Activated T-cell treated with anti-CD3 and anti-CD28 coated beads, Interleukin-2, amount 50 U/mL, for 72 hours (primary cell): Measurements from ENCODE around the gene MYO1G. TPM values are rescaled to one million over a fixed set of nuclear protein-coding genes. Genes with fewer than 3 reads are reported as not detected.

ENCODE experiments used
- ATAC-seq, 2 donors: fragments of 150-1000 bp; cut with Tn5 transposase; replicated peaks in 1 of 2; 2 replicates each; pipeline ENCODE4 v1.10.0; 2021; ENCODE audit warnings: moderate library complexity in 2 of 2, mild to moderate bottlenecking in 1 of 2
- DNase-seq, 2 donors: peaks; one replicate each; pipeline ENCODE4 v3.0.0; 2021 to 2022; ENCODE audit warnings: mixed read lengths in 1 of 2
- H3K27ac Mint-ChIP-seq: one replicate; pipeline ENCODE4 v1.8.0; 2022; ENCODE audit warnings: mild to moderate bottlenecking, moderate library complexity, mixed read lengths
- H3K27me3 Mint-ChIP-seq: one replicate; pipeline ENCODE4 v1.8.0; 2022; ENCODE audit warnings: low read depth, mixed read lengths
- H3K36me3 Mint-ChIP-seq, 2 donors: one replicate each; pipeline ENCODE4 v1.8.0; 2022; ENCODE audit warnings: mixed read lengths in 2 of 2, mild to moderate bottlenecking in 1 of 2; ENCODE audit not compliant: insufficient read depth in 2 of 2
- H3K4me1 Mint-ChIP-seq: one replicate; pipeline ENCODE4 v1.8.0; 2022; ENCODE audit warnings: low read depth, mixed read lengths
- H3K4me3 Mint-ChIP-seq, 2 donors: one replicate each; pipeline ENCODE4 v1.8.0; 2022; ENCODE audit warnings: mild to moderate bottlenecking in 2 of 2, mixed read lengths in 2 of 2, moderate library complexity in 2 of 2
- H3K9me3 Mint-ChIP-seq, 2 donors: one replicate each; pipeline ENCODE4 v1.8.0; 2022; ENCODE audit warnings: mixed read lengths in 2 of 2
- total RNA-seq, 2 donors: library from RNA; stranded (reverse); gene quantifications; one replicate each; pipeline ENCODE4 v1.2.3, GENCODE V29; 2022

MYO1G gene
- total RNA-seq, 2 donors from 2014 or later: 595 to 606 TPM

DNA sequence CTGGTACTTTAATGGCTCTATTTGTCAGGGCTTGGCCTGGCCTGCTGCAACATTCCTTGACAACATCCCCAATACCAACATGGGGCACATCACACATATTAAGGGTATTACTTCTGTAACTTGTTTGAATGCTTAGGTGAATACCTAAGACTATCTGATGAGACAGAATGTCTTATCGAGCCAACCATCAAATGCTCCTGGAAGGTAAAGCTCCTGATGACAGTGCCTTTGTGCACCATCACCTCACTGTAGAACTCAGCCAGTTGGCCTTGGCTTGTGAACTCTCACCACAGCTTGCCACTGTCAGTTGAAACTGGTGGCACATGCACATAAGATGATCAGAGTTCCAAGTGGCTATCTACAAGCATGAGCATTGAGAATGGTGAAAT is 3.7 kb upstream of the MYO1G start:
- peak overlapping the region; percentile 85 to 100 for H3K4me3 Mint-ChIP-seq
- peak overlapping the region; percentile 94 for H3K27ac Mint-ChIP-seq
- H3K27me3 Mint-ChIP-seq: no peaks in the 10 kb centered on the region
- DNase-seq: peak in 1 of 2 donors; percentile 36
- peaks cover 50 to 60% of the 10 kb centered on the region in 2 donors for H3K36me3 Mint-ChIP-seq
- H3K9me3 Mint-ChIP-seq: no peaks in the 10 kb centered on the region
- H3K4me1 Mint-ChIP-seq: peaks cover 72% of the 10 kb centered on the region
- ATAC-seq: no peak

DNA sequence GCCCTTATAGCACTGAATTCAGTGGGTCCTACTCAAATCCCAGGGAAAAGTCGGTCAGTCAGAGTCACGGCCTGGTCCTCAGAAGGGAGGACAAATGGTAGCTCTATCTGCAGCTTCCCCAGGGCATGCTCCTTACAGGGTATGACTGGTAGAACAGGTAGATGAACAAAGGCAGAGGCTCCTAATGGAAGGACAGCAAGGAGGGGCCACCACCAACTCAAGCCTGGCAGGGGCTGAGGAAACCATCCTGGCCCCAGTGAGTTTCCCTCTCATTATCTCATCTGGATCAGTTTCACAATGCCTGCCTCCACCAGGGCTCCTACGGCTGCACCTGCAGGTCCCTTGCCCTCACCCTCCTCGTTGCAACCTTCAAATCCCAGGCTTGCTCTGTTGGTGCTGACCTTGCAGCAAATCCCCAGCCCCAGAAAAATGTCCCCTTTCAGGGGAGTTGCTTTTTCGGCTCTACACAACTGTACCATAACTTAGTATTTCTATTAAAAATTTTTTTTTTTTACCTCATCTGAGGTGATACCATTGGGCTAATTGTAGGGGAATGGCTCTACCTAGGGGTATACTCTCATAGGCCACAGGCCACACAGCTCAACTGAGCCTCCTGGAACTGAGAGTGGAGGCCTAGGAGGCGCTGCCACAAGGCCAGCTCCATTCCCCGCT is 2.4 kb upstream of the MYO1G start:
- peak; percentile 62 to 65 for DNase-seq
- peak overlapping the region; percentile 99 to 100 for H3K4me3 Mint-ChIP-seq
- H3K27me3 Mint-ChIP-seq: no peaks in the 10 kb centered on the region
- H3K36me3 Mint-ChIP-seq: peaks cover 50 to 66% of the 10 kb centered on the region in 2 donors
- peak overlapping the region; percentile 94 for H3K27ac Mint-ChIP-seq
- ATAC-seq: peak; percentile 3
- no peaks in the 10 kb centered on the region for H3K9me3 Mint-ChIP-seq
- H3K4me1 Mint-ChIP-seq: peaks cover 71% of the 10 kb centered on the region

DNA sequence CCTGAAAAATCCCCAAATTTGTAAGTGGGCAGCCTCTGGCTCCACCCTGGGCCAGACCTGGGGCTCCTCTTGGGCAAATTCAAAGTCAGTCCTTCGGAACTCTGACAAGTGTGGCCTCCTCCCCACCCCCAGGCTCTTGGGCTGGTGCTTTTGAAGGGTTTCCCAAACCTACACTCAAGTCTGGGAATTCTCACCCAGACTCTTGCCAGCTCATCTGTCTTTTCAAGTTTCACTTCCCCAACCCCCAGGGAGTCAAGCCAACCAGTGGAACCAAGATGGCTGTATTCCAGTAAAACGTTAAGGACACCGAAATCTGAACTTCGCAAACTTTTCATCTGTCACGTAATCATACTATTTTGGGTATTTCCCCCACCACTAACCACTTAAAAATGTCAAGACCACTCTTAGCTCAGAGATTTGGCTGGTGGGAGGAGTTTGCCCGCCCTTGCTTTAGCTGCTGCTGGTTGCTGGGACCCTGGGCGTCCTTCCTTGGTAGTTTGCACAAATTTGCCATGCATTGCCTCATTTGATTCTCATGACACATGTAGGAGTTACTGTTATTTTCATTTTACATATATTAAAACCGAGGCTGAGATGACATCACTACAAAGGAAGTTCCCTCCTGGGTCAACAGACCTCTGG is 1.7 kb upstream of the MYO1G start:
- Mint-ChIP-seq H3K4me3 (peak overlapping the region; percentile 99 to 100), H3K36me3 (peaks cover 45 to 61% of the 10 kb centered on the region in 2 donors), H3K9me3 (no peaks in the 10 kb centered on the region), H3K27ac (peak overlapping the region; percentile 94), H3K27me3 (no peaks in the 10 kb centered on the region), H3K4me1 (peaks cover 78% of the 10 kb centered on the region)
- DNase-seq (peak; percentile 90 to 93), ATAC-seq (peak; percentile 55 to 61)

DNA sequence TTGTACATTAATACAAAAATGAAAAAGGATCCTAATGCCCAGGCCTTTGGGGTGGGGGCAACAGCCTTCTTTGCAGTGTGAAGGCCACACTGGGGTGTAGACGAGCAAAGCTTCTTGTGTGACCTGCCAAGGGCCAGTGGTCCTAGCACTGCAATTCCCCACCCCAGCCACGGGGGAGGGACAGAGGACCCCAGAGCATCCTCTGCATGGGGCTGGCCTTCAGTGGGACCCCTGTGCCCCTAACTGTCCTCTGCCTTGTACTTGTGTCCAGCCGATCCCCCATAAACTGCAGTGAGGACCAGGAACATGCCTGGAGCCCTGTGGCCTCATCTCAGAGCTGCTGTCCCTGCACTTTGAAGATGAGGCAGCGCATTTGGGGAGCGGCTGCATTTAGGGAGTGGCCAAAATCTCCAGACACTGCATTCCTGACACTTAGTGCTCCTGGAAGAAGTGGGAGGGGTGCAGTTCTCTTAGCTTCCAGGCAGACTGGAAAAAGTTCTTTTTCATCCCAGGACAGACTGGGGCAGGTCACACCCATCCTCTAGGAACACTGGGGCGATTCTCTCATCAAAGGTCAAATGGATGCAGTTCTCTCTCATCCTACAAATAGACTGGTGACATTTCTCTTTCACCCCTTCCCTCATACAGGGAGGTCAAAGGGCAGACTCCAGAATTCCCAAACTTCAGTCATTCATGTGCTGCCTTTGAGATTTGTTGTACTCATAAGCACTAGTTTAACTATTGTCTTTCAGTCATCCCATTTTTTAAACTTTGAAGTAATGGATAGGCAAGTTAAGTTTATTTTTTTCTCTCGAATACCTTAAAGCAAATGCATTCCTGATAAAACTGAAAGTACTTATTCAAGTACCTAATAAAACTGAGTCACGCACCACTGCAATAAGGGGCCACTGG is 922 bp upstream of the MYO1G start:
- H3K36me3 Mint-ChIP-seq: peaks cover 41 to 58% of the 10 kb centered on the region in 2 donors
- ATAC-seq (peak; percentile 0 to 1), DNase-seq (peak; percentile 50 to 56)
- H3K27ac Mint-ChIP-seq: peak overlapping the region; percentile 94
- no peaks in the 10 kb centered on the region for H3K9me3 Mint-ChIP-seq
- peak overlapping the region; percentile 99 to 100 for H3K4me3 Mint-ChIP-seq
- H3K27me3 Mint-ChIP-seq: no peaks in the 10 kb centered on the region
- H3K4me1 Mint-ChIP-seq: peaks cover 81% of the 10 kb centered on the region

DNA sequence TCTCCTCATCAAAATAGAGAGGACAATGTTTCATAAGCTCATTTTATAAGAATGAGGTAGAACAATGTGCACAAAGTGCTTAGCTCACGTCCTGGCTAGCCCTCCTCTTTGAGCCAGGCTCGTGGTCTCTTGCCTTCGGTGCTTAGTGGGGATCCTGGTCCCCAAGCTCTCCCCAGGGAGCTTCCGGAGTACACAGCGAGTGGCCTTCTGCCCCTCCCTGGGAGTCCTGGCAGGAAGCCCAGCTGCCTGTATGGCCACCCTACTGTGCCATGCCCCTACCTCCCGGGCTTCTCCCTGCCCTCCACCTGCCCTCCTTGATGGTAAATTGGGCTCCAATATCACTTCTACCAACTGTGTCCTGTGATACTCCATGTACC is 868 bp downstream of the MYO1G start:
- ATAC-seq (no peak), DNase-seq (peak in 1 of 2 donors; percentile 57)
- Mint-ChIP-seq H3K36me3 (peaks cover 29 to 49% of the 10 kb centered on the region in 2 donors), H3K27ac (peak overlapping the region; percentile 94), H3K4me3 (peak overlapping the region; percentile 99 to 100), H3K4me1 (peaks cover 74% of the 10 kb centered on the region), H3K9me3 (no peaks in the 10 kb centered on the region), H3K27me3 (no peaks in the 10 kb centered on the region)

DNA sequence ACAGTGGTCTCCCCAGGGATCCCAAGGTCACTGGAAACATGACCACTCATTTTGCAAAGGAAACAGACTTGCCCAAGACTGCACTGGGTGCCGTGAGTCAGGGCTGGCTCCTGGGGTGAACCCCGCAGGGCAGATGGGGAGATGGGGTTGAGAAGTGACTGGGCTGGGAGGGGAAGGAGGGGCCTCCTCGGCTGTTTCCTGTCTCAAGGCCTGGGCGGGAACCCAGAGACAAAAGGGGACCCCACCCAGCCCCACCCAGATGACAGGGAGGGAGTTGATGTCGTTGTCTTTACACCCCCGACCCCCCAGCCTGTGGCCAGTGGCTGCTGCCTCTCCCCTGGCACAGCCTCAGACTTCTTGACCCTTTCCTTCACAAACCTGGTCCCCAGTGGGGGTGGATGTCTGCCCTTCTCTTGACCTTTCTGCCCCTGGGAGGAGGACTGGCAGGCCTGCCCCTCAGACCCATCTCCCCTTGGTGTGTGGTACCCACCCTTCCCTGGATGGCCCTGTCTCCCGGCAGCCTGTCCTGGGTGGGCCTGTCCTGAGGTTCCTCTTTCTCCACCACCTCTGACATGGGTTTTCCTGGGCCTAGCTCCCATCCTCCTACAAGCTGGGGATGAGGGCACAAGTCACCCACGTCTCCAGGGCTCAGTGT is 1.4 kb downstream of the MYO1G start:
- no peaks in the 10 kb centered on the region for H3K27me3 Mint-ChIP-seq
- peaks cover 74% of the 10 kb centered on the region for H3K4me1 Mint-ChIP-seq
- ATAC-seq (peak; percentile 57 to 60), DNase-seq (peak; percentile 90 to 93)
- H3K4me3 Mint-ChIP-seq: peak overlapping the region; percentile 99 to 100
- no peaks in the 10 kb centered on the region for H3K9me3 Mint-ChIP-seq
- peak overlapping the region; percentile 98 for H3K27ac Mint-ChIP-seq
- peaks cover 26 to 47% of the 10 kb centered on the region in 2 donors for H3K36me3 Mint-ChIP-seq

DNA sequence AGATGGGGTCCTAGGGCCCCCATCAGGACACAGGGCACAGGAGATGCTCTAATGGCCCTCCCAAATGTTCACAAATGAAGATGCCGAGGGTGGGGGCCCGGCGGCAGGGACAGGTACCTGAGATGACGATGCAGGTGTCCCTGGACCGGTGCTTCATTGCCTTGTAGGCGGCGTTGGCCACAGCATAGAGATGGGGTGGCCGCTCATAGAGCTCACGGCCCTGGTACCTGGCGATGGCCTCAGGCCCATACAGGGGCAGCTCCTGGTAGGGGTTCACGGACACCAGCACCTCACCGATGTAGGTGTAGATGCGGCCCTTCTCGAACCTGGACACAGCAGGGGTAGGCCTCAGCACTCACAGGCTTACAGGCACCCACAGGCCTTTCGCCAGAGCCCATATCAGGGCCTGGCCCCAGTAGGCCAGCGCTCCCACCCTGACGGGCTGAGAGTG is 2.0 kb downstream of the MYO1G start:
- ATAC-seq (no peak), DNase-seq (peak in 1 of 2 donors; percentile 6)
- no peaks in the 10 kb centered on the region for H3K9me3 Mint-ChIP-seq
- peak overlapping the region; percentile 99 to 100 for H3K4me3 Mint-ChIP-seq
- H3K27me3 Mint-ChIP-seq: no peaks in the 10 kb centered on the region
- H3K36me3 Mint-ChIP-seq: peaks cover 28 to 47% of the 10 kb centered on the region in 2 donors
- H3K4me1 Mint-ChIP-seq: peaks cover 74% of the 10 kb centered on the region
- peak overlapping the region; percentile 98 for H3K27ac Mint-ChIP-seq

DNA sequence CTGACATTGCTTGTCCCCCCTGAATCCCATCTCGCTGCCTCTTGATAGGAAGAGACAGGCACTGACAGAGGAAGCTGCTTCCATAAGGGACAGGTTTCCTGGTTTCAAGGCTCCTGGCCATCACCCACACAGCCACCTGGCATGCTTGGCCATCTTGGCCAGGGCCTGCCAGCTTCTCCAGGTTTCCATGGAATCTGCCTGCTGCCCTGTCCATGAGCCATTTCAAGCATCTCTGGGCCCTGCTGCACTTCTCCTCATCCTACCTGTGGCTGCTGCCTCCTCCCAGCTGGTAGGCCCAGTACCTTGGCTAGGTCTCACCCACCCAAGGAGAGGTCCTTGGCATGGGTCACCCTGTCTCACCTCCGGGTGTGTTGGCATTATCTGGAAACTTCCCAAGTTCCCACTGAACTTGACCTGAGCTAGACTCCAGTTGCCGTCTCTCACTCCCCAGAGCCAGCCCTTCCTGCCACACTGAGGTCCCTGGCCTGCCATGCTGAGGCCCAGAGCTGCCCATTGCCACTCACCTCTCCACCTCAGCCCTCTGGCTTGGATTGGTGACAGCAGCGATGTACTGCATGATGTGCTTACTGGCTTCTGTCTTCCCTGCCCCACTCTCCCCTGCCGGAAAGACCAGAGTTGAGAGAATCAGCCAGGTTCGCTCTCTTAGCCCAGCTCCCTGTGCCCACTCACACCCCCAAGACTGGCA is 2.6 kb downstream of the MYO1G start:
- H3K36me3 Mint-ChIP-seq: peaks cover 28 to 48% of the 10 kb centered on the region in 2 donors
- DNase-seq: peak in 1 of 2 donors; percentile 7
- no peaks in the 10 kb centered on the region for H3K27me3 Mint-ChIP-seq
- peak overlapping the region; percentile 98 for H3K27ac Mint-ChIP-seq
- peak overlapping the region; percentile 99 to 100 for H3K4me3 Mint-ChIP-seq
- no peaks in the 10 kb centered on the region for H3K9me3 Mint-ChIP-seq
- H3K4me1 Mint-ChIP-seq: peaks cover 72% of the 10 kb centered on the region
- ATAC-seq: no peak

DNA sequence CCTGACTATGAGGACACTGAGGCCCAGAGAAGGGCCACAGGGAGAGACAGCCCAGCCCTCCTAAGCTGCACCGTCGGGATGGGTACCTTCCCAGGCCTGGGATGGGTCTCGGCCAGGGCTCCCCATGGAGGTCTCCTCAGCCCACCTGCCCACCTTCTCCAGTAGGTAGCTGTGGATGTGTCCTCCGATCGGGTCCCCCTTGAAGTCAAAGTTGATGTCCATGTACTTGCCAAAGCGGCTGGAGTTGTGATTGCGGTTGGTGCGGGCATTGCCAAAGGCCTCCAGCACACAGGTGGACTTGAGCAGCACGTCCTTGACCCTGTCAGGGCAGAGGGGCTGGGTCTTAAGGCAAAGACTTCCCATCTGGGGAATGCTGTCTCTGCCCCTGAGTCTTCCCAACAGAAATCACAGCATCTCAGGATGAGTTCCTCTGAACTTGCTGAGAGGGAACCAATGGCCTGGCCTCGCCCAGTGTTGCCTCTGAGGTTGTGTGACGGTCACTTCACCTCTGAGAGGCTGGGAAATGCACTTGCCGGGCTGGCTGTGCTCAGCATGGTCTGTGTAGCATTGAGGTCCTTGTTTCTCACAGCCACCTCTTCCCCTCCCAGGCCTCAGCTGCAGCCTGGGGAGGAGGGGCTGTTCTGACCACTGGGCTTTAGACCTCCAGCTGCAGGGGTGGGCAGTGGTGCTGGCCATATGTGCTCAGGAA is 3.3 kb downstream of the MYO1G start:
- Mint-ChIP-seq H3K4me3 (peak overlapping the region; percentile 99 to 100), H3K27me3 (no peaks in the 10 kb centered on the region), H3K9me3 (no peaks in the 10 kb centered on the region), H3K27ac (peak overlapping the region; percentile 88), H3K4me1 (peaks cover 65% of the 10 kb centered on the region), H3K36me3 (peaks cover 28 to 48% of the 10 kb centered on the region in 2 donors)
- ATAC-seq: no peak
- DNase-seq: no peak

DNA sequence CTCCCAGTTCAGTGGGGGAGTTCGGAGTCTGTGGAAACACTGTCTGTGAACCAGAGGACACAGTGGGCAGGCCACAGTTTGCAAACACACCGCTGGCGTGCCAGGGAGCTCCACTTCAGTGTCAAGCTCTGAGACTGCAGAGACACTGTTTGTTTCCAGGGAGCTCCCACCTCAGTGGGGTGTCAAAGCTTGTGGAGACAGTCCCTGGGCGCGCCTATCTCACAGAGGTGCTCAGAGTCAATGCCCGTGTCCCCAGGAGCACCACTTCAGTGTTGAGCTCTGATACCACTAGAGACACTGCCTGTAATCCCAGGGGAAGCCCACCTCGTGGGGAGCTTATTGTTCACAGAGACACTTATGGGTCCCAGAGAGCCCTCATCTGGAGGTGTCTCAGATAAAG is 4.3 kb downstream of the MYO1G start:
- Mint-ChIP-seq H3K27me3 (no peaks in the 10 kb centered on the region), H3K9me3 (no peaks in the 10 kb centered on the region), H3K27ac (peak overlapping the region; percentile 85), H3K4me3 (peak overlapping the region; percentile 49 to 100), H3K4me1 (peaks cover 55% of the 10 kb centered on the region), H3K36me3 (peaks cover 28 to 48% of the 10 kb centered on the region in 2 donors)
- DNase-seq: no peak
- ATAC-seq: no peak

DNA sequence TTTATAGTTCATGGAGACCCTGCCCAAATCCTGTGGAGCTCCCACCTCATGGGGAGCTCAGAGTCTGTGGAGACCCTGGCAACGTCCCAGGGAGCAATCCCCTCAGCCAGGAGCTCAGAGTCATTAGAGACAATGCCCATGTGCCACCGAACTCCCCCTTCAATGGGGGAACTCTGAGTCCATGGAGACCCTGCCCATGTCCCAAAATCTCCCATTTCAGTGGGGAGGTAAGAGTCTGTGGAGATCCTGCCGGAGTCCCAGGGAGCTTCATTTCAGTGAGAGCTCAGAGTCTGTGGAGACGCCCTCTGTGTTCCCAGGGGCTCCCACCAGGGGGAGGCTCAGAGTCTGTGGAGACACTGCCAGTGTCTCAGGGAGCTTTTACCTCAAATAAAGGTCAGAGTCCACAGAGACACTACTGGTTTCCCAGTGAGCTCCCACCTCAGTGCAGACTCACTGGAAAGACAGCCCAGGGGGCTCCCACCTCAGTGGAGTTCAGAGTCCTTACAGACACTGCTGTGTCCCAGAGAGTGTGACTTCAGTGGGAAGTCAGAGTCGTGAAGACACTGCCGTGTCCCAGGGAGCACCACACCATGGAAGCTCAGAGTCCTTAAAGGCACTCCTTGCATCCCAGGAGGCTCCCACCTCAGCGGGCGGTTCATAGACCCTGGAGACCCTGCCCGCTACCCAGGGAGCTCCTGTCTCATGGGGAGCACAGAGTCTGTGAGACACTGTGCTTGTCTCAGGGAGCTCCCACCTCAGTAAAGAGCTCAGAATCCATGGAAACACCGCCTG is 5.0 kb downstream of the MYO1G start:
- no peak for ATAC-seq

More for the DNA sequence above, 5.0 kb downstream of the MYO1G start:
- Mint-ChIP-seq H3K4me3 (peak overlapping the region; percentile 49 to 100), H3K4me1 (peaks cover 49% of the 10 kb centered on the region), H3K27me3 (no peaks in the 10 kb centered on the region), H3K9me3 (no peaks in the 10 kb centered on the region), H3K27ac (peak overlapping the region; percentile 85), H3K36me3 (peaks cover 28 to 49% of the 10 kb centered on the region in 2 donors)
- peak; percentile 48 to 55 for DNase-seq
